Pancreas (tissue), 10 donors: ENCODE measurements around the gene C6orf47. TPM values are rescaled to one million over a fixed set of nuclear protein-coding genes. Genes with fewer than 3 reads are reported as not detected.
"Not testable (repeated sequence)": the region's sequence is repeated elsewhere in the genome, so short reads cannot be mapped to it uniquely, and the experiment has no call there.

Source experiments
- ATAC-seq, 4 donors: fragments of 200-7000 bp; cut with Tn5 transposase; one replicate each; pipeline versions ENCODE4 v1.8.0 to v1.9.1; 2020; ENCODE audit warnings: mild to moderate bottlenecking in 4 of 4, moderate library complexity in 4 of 4
- DNase-seq, 6 donors: peaks; one replicate each; pipeline ENCODE4 v3.0.0-alpha.2; 2020
- FAIRE-seq: peaks from 2 replicates; lab custom pipeline; 2012; peaks lifted over from hg19 to GRCh38; lab: Jason Lieb, UNC
- H3K27ac ChIP-seq, 4 donors: fragments of 200-600 bp; sonication (generic); 1 replicate in 3 of 4; 2 replicates in 1 of 4; pipeline versions ENCODE4 v1.5.0 to v1.8.0; 2020
- H3K27me3 ChIP-seq, 4 donors: fragments of 200-600 bp; one replicate each; pipeline ENCODE4 v1.8.0; 2021
- H3K36me3 ChIP-seq, 3 donors: fragments of 200-600 bp; sonication (generic) in 1 of 3; one replicate each; pipeline versions ENCODE4 v1.5.0 to v1.8.0; 2020 to 2021
- H3K4me1 ChIP-seq, 3 donors: fragments of 200-600 bp; one replicate each; pipeline ENCODE4 v1.8.0; 2021
- H3K4me3 ChIP-seq, 4 donors: fragments of 200-600 bp; sonication (generic) in 2 of 4; one replicate each; pipeline versions ENCODE4 v1.5.0 to v1.8.0; 2020 to 2021
- H3K9me3 ChIP-seq, 4 donors: fragments of 200-600 bp; one replicate each; pipeline ENCODE4 v1.8.0; 2021
- CTCF ChIP-seq, 4 donors: fragments of 200-600 bp; sonication (generic) in 3 of 4; IDR thresholded peaks; one replicate each; pipeline versions ENCODE4 v1.5.0 to v1.8.0; 2021; ENCODE audit warnings: antibody characterized with exemption in 4 of 4
- WGBS, 2 donors: extraction: QIAGEN DNeasy Blood & Tissue Kit; methylation state at CpG; one replicate each; pipeline ENCODE4 v1.1.7; 2013; 5-methylcytosine and 5-hydroxymethylcytosine counted together
- intact Hi-C, 3 donors: fragments of 100-400 bp; cut with DNase I; formaldehyde crosslinking; loops; one replicate each; pipeline versions ENCODE4 v1.11.1 to v1.14.2; 2022
- polyA plus RNA-seq, 2 donors: library from polyadenylated mRNA; stranded (reverse); fragments of 200-250 nt; gene quantifications; one replicate each; pipeline ENCODE4 v1.2.3, GENCODE V29; 2013
- total RNA-seq, 6 donors: library from RNA; stranded (reverse); fragmentation: NEBNext Ultra II Directional in 4 of 6; extraction: Animal tissue kit (Norgen Biotek cat#: 25700) in 4 of 6; gene quantifications; one replicate each; pipeline versions ENCODE4 v1.2.1 to v1.2.4, GENCODE V29; 2021 to 2023
- donor health status: healthy with polysubstance abuse.
- donor health status: DM: no; HTN: no; CAD: no; lungs with moderate emphysema.
- donor health status: DM: no; HTN: no; CAD: no.
- donor health status: control.
- donor health status: control.
- donor health status: Bipolar disorder and iron deficiency.
- donor health status: DM: yes; HTN: yes; CAD: no.
- donor health status: DM: no; HTN: no; CAD: no.
- donor health status: DM: no; HTN: no; CAD: no.
- donor health status: DM: yes; HTN: yes; CAD: no.

C6orf47 gene
- total RNA-seq (10 to 100 TPM in 1 of 6 donors, 1 to 10 TPM in 5; 6.9 to 12.0 (median 9.0) TPM), polyA plus RNA-seq (10 to 100 TPM; 10.8 to 11.2 TPM)

GRCh38 chr6:31660381-31661261 is at the start of gene C6orf47:
Gene C6orf47, minus strand, starts transcription at chr6:31660778. Its CDS starts 831 bp downstream, at chr6:31659947.
- no peaks in the 10 kb centered on the region for H3K27me3 ChIP-seq
- peak; percentile 78 to 84 (median 82) for ATAC-seq
- WGBS, 2 donors, result 0% methylated on average over 41 to 52 of the region's 52 CpGs
- no peak for FAIRE-seq
- peak within 1 kb of the TSS; percentile 50 to 76 (median 64) for H3K4me3 ChIP-seq
- H3K36me3 ChIP-seq, result no peaks in the 10 kb centered on the region
- no peak for TF ChIP-seq CTCF (IDR thresholded peaks at IDR 0.05)
- intact Hi-C loops, result no loop called here
- H3K4me1 ChIP-seq, result peaks cover 21 to 30% (median 27%) of the 10 kb centered on the region in 3 donors
- DNase-seq, result peak; percentile 82 to 94 (median 85)
- H3K9me3 ChIP-seq, result no peaks in the 10 kb centered on the region
- H3K27ac ChIP-seq, result peak within 1 kb of the TSS; percentile 63 to 79 (median 66)

DNA sequence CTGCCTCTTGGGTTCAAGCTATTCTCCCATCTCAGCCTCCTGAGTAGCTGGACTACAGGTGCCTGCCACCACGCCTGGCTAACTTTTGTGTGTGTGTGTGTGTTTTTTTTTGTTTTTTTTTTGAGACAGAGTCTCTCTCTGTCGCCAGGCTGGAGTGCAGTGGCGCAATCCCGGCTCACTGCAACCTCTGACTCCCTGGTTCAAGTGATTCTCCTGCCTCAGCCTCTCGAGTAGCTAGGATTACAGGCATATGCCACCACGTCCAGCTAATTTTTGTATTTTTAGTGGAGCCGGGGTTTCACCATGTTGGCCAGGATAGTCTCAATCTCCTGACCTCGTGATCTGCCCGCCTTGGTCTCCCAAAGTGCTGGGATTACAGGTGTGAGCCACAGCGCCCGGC is 48.6 kb upstream of the C6orf47 start:
- H3K36me3 ChIP-seq, H3K27me3 ChIP-seq, intact Hi-C loops, H3K4me3 ChIP-seq, DNase-seq, ATAC-seq, H3K27ac ChIP-seq, FAIRE-seq, H3K4me1 ChIP-seq, H3K9me3 ChIP-seq: not testable (repeated sequence)
- WGBS, 2 donors, result 78 to 91% methylated on average over 11 of the region's 11 CpGs

DNA sequence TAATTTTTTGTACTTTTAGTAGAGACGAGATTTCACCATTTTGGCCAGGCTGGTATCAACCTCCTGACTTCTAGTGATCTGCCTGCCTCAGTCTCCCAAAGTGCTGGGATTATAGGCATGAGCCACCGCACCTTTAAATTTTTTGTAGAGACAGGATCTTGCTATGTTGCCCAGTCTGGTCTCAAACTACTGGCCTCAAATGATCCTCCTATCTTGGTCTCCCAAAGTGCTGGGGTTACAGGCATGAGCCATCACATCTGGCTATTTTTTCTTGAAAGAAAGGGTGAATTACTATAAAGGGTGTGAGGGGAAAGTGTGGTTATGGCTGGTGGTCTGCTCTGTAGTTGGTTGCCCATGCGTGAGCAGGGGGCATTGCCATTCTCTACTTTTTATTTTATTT is 47.6 kb upstream of the C6orf47 start:
- WGBS, 2 donors, result 87 to 89% methylated on average over 3 of the region's 3 CpGs
- Histone ChIP-seq H3K4me3 (no peak overlapping the region), H3K4me1 (peaks cover 0 to 5% (median 0%) of the 10 kb centered on the region in 3 donors), H3K27me3 (no peaks in the 10 kb centered on the region), H3K9me3 (no peaks in the 10 kb centered on the region), H3K36me3 (no peaks in the 10 kb centered on the region), H3K27ac (no peak overlapping the region)
- intact Hi-C loops, result no loop called here
- FAIRE-seq (no peak), DNase-seq (no peak), ATAC-seq (no peak)
- TF ChIP-seq CTCF (IDR thresholded peaks at IDR 0.05), result no peak

DNA sequence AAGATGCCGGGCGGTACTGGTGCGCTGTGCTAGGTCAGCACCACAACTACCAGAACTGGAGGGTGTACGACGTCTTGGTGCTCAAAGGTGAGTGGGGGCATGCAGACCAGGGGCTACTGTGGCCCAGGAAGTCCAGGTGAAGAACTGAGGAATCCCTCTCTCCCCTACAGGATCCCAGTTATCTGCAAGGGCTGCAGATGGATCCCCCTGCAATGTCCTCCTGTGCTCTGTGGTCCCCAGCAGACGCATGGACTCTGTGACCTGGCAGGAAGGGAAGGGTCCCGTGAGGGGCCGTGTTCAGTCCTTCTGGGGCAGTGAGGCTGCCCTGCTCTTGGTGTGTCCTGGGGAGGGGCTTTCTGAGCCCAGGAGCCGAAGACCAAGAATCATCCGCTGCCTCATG is 47.1 kb upstream of the C6orf47 start:
- no peak for ATAC-seq
- 70 to 82% methylated on average over 10 of the region's 10 CpGs for WGBS, 2 donors
- intact Hi-C loops, result no loop called here
- Histone ChIP-seq H3K4me3 (no peak overlapping the region), H3K4me1 (peaks cover 0 to 5% (median 0%) of the 10 kb centered on the region in 3 donors), H3K9me3 (no peaks in the 10 kb centered on the region), H3K27ac (no peak overlapping the region), H3K27me3 (no peaks in the 10 kb centered on the region), H3K36me3 (no peaks in the 10 kb centered on the region)
- no peak for TF ChIP-seq CTCF (IDR thresholded peaks at IDR 0.05)
- no peak for FAIRE-seq
- no peak for DNase-seq

DNA sequence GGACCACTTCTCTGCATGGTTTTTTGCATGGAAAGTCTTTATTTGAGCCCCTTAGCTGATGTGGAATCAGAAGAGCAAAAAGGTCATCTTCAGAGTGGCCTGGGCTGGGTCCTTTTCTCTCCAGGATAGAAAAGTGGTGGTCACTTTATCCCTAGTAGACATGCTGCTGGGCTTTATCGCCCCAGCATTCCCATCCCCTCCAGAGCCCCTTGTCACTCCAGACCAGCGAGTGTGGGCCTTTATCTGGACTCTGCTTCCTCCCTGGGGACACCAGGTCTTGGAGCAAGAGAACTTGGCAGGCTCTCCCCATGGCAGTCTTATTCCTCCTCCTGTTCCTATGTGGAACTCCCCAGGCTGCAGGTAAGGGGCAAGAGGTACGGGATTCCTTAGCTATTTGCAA is 46.0 kb upstream of the C6orf47 start, which contains the start of gene LY6G6F:
Gene LY6G6F (plus strand): TSS at position 268 of the 400 bp plus-strand sequence. CDS start 41 bp downstream, at position 309.
- 35 to 44% methylated on average over 3 of the region's 3 CpGs for WGBS, 2 donors
- FAIRE-seq (no peak), DNase-seq (no peak), ATAC-seq (no peak)
- Histone ChIP-seq H3K4me1 (peaks cover 0 to 10% (median 2%) of the 10 kb centered on the region in 3 donors), H3K27ac (no peak within 1 kb of the TSS), H3K4me3 (no peak within 1 kb of the TSS), H3K27me3 (no peaks in the 10 kb centered on the region), H3K9me3 (no peaks in the 10 kb centered on the region), H3K36me3 (no peaks in the 10 kb centered on the region)
- intact Hi-C loops, result no loop called here
- no peak for TF ChIP-seq CTCF (IDR thresholded peaks at IDR 0.05)
